ENCODE data around the gene STRN. TPM values are rescaled to one million over a fixed set of nuclear protein-coding genes. Genes with fewer than 3 reads are reported as not detected.
A peak's percentile ranks its signal among the peaks of the same experiment; 100 is the strongest.

Gene STRN
- polyA plus RNA-seq, 6 donors from 2014 or later: 4.3 to 14.7 (median 11.2) TPM

DNA sequence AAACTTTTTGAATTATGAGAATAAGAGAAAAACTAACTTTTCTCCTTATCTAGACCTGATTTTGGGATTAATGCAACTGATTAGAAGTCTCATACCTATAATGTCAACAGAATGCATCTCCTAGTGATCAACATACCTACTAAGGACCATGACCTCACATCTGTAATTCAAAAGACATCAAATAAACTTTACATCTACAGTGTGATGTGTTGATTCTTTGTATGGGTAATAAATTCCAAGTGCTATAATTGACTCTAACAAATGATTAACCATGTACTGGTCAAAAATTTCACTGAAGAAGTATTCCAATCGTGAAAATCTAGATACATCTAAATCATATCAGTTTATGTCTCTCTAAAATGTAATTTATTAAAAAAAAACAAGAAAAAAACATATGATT, 84.5 kb downstream of the STRN start:
- ATAC-seq (ENCODE audit: low read depth in 2 of 2) (no peak), DNase-seq (no peak)
- H3K4me3 Mint-ChIP-seq: no peak overlapping the region
- no peaks in the 10 kb centered on the region for H3K9me3 Mint-ChIP-seq
- H3K27ac Mint-ChIP-seq: no peak overlapping the region
- H3K27me3 Mint-ChIP-seq: no peaks in the 10 kb centered on the region
- H3K4me1 Mint-ChIP-seq: no peaks in the 10 kb centered on the region
- H3K36me3 Mint-ChIP-seq: peaks cover 0 to 19% of the 10 kb centered on the region in 2 donors

DNA sequence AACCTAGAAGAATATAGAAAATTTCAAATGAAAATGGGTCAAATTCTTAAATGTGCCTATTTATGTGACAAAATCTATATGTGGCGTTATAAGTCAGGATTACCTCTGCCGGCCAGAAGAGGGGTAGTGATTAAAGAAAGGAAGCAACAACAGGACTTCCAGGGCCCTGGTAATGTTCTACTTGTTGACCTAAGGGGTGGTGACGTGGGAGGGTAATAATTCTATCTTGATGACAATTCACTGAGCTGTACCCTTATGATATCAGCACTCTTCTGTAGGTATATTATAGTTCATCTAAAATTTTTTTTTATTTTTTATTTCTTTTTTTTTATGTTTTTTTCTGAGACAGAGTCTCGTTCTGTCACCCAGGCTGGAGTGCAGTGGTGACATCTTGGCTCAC, 87.9 kb downstream of the STRN start:
- Mint-ChIP-seq H3K36me3 (peaks cover 25 to 37% of the 10 kb centered on the region in 2 donors), H3K27me3 (no peaks in the 10 kb centered on the region), H3K9me3 (peaks cover 2 to 13% (median 5%) of the 10 kb centered on the region in 7 donors), H3K4me1 (no peaks in the 10 kb centered on the region), H3K27ac (peak overlapping the region in 1 of 6 donors; percentile 16), H3K4me3 (no peak overlapping the region)
- DNase-seq (no peak), ATAC-seq (ENCODE audit: low read depth in 2 of 2) (no peak)

DNA sequence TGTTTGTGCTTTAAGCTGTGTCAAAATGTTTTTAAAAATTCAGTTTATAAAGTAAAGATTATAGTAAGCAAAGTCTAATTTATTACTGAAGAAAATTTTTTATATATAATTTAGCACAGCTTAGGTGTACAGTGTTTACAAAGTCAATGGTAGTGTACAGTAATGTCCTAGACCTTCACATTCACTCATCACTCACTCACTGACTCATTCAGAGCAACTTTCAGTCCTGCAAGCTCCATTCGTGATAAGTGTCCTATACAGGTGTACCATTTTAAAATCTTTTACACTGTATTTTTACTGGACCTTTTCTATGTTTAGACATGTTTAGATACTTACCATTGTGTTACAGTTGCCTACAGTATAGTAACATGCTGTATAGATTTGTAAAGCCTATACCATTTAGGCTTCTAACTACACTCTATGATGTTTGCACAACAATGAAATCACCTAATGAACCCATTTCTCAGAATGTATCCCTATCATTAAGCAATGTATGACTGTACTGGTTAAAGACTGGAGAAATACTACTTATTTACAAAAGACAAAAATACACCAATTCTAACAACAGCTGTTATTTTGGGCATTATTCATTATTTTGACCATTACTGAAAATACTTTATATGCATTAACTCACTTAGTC, 95.1 kb downstream of the STRN start:
- H3K36me3 Mint-ChIP-seq: peaks cover 41 to 56% of the 10 kb centered on the region in 2 donors
- H3K9me3 Mint-ChIP-seq: peaks cover 2 to 13% (median 5%) of the 10 kb centered on the region in 7 donors
- no peaks in the 10 kb centered on the region for H3K4me1 Mint-ChIP-seq
- no peak for DNase-seq
- H3K27ac Mint-ChIP-seq: no peak overlapping the region
- no peaks in the 10 kb centered on the region for H3K27me3 Mint-ChIP-seq
- H3K4me3 Mint-ChIP-seq: no peak overlapping the region
- ATAC-seq (ENCODE audit: low read depth in 2 of 2): no peak

DNA sequence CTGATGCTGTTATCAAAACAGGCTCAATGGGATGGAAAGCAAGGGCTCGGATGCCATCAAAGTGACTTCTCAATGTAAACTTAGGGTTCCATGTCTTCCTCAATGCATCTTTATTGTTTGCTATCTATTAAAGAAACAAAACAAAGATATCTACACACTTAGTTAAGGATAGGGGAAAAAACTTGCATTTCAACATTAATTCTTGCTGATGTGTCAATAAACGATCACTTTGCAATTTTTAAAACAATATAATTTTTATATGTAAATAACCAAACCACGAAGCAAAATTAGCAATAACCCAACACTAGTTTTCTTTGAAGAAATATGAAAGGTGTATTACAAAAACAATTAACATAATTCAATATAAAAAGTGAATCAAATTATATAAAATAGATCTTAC, 96.7 kb downstream of the STRN start:
- no peaks in the 10 kb centered on the region for H3K27me3 Mint-ChIP-seq
- peaks cover 2 to 7% (median 4%) of the 10 kb centered on the region in 7 donors for H3K9me3 Mint-ChIP-seq
- H3K4me1 Mint-ChIP-seq: no peaks in the 10 kb centered on the region
- ATAC-seq (ENCODE audit: low read depth in 2 of 2) (no peak), DNase-seq (no peak)
- no peak overlapping the region for H3K4me3 Mint-ChIP-seq
- H3K27ac Mint-ChIP-seq: no peak overlapping the region
- peaks cover 36 to 57% of the 10 kb centered on the region in 2 donors for H3K36me3 Mint-ChIP-seq

DNA sequence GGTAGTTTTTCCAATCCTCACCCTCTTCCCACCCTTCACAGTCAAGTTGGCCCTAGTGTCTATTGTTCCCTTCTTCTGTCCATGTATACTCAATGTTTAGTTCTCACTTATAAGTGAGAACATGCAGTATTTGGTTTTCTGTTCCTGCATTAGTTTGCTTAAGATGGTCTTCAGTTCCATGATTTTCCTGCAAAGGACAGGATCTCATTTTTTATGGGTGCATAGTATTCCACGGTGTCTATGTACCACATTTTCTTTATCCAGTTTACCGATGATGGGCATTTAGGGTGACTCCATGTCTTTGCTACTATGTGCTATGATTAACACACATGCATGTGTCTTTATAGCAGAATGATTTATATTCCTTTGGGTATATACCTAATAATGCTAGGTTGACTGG, 104.4 kb downstream of the STRN start:
- Mint-ChIP-seq H3K36me3 (peaks cover 33 to 44% of the 10 kb centered on the region in 2 donors), H3K27me3 (no peaks in the 10 kb centered on the region), H3K27ac (peak overlapping the region in 1 of 6 donors; percentile 86), H3K9me3 (peaks cover 0 to 5% (median 2%) of the 10 kb centered on the region in 7 donors), H3K4me3 (no peak overlapping the region), H3K4me1 (no peaks in the 10 kb centered on the region)
- no peak for DNase-seq
- no peak for ATAC-seq (ENCODE audit: low read depth in 2 of 2)

DNA sequence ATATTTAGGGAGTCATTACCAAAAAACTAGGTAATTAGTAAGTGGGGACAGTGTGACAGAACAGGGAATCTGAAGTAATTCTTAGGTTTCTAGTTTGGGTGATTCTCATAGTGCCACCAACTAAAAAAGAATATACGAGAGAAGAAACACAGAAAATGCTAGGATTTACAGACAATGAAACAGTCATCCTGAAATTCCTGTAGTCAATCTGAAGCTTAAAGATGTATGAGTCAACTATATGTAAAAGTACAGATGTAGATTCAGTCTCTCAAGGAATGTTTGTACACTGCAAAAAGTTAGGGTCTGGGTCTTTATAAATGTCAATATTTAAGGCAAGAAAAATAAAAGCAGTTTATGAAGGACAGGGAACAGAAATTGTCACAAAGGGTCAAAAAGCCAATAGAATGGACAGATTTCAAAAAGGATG, 107.0 kb downstream of the STRN start:
- peaks cover 0 to 5% (median 2%) of the 10 kb centered on the region in 7 donors for H3K9me3 Mint-ChIP-seq
- peak overlapping the region in 4 of 6 donors; percentile 1 to 24 (median 8) for H3K27ac Mint-ChIP-seq
- H3K4me3 Mint-ChIP-seq: no peak overlapping the region
- H3K27me3 Mint-ChIP-seq: no peaks in the 10 kb centered on the region
- DNase-seq: no peak
- no peak for ATAC-seq (ENCODE audit: low read depth in 2 of 2)
- peaks cover 14 to 29% of the 10 kb centered on the region in 2 donors for H3K36me3 Mint-ChIP-seq
- H3K4me1 Mint-ChIP-seq: no peaks in the 10 kb centered on the region

DNA sequence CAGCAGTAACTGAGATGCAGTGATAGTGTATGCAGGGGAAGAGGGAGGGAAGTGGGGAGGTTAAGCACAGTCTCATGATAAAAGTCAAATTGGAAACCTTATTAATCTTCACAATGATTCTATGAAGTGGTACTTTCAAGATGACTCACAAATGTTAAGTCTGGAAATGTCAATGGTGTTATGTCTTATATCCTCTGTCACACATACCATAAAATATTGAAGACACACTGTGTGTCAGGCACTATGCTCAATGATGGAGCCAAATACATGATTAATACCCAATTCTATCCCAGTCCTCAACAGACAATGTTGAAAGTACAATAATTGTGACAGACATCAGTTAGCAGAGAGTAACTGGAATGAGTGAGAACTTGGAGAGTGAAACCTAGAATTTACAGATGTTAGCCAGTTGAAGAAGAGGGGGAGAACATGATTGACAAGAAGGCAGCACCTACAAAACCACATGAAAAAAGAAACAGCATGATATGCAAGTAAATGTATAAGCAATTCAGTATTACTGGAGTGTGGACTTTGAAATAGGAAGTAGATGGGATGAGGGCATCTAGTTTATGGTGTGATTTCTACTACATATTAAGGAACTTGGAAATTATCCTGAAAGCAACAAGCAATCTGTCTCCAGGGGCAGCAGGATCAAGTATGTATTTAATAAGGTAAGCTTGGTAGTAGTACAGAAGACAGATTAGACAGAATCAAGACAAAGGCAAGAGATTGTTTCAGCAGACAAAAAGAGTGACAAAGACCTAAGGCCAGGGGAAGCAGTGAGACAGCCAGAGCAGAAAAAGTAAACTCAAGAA, 107.6 kb downstream of the STRN start:
- H3K36me3 Mint-ChIP-seq: peaks cover 14 to 25% of the 10 kb centered on the region in 2 donors
- peak overlapping the region in 5 of 6 donors; percentile 1 to 12 (median 9) for H3K27ac Mint-ChIP-seq
- no peaks in the 10 kb centered on the region for H3K27me3 Mint-ChIP-seq
- H3K4me3 Mint-ChIP-seq: no peak overlapping the region
- no peaks in the 10 kb centered on the region for H3K4me1 Mint-ChIP-seq
- H3K9me3 Mint-ChIP-seq: peaks cover 0 to 5% (median under 1%) of the 10 kb centered on the region in 7 donors
- ATAC-seq (ENCODE audit: low read depth in 2 of 2): no peak
- no peak for DNase-seq

DNA sequence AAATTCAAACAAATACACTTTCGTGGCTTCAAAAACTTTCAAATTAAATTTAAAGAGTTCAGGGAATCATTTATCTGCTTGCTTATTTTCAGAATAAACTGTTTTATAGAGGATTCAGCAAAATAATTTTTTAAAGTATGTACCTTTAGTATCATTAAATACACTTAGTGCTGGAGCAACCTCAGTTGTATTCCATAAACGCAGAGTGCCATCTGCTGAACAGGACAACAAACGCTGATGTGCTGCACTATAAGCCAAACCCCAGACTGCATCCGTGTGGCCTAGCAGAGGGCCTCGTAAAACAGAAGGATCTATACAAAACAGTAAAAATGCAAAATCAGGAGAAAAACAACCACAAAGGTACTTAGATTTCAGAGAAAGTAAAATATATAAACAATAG, 108.6 kb downstream of the STRN start:
- Mint-ChIP-seq H3K36me3 (peaks cover 14 to 28% of the 10 kb centered on the region in 2 donors), H3K27me3 (no peaks in the 10 kb centered on the region), H3K4me3 (no peak overlapping the region), H3K27ac (no peak overlapping the region), H3K9me3 (peaks cover 0 to 2% (median 0%) of the 10 kb centered on the region in 7 donors), H3K4me1 (no peaks in the 10 kb centered on the region)
- DNase-seq (no peak), ATAC-seq (ENCODE audit: low read depth in 2 of 2) (no peak)

DNA sequence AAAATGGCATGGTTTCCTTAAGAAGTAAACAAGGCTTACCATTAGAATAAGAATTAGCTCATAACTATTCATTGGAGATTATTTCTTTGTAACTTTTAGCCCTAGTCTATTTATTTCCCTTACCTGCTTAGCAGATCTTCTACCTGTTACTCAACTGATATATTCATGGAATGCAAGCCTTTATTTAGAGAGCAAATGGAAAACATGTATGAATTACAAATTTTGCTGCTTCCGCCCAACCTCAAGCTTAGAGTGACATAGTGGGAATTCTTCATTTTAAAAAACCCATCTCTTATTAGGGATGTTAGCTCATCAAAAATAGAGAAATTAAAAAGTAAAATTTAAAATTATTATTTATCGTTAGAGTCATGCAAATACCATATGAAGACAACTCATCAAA, 110.9 kb downstream of the STRN start:
- H3K4me3 Mint-ChIP-seq: no peak overlapping the region
- no peaks in the 10 kb centered on the region for H3K27me3 Mint-ChIP-seq
- H3K4me1 Mint-ChIP-seq: no peaks in the 10 kb centered on the region
- ATAC-seq (ENCODE audit: low read depth in 2 of 2) (no peak), DNase-seq (no peak)
- peaks cover 19 to 32% of the 10 kb centered on the region in 2 donors for H3K36me3 Mint-ChIP-seq
- peak overlapping the region in 1 of 6 donors; percentile 8 for H3K27ac Mint-ChIP-seq
- H3K9me3 Mint-ChIP-seq: no peaks in the 10 kb centered on the region

DNA sequence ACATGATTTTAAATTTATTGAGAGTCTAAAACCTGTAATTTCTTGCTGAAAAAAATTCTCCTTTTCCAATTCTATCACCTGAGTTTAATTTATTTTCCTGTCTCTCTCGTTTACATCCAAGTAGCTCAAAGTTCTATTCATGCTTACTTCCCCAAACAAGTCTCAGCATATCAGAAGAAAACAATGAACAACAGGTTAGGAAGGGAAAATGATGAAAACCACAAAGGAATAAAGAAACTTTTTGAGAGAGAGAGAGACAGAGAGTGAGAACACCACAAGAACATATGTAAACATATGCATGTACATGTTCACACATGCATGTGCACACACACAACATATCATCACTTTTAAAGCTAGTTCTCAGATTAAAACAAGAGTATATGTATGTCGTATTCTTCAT, 112.1 kb downstream of the STRN start:
- no peaks in the 10 kb centered on the region for H3K4me1 Mint-ChIP-seq
- H3K4me3 Mint-ChIP-seq: no peak overlapping the region
- no peaks in the 10 kb centered on the region for H3K27me3 Mint-ChIP-seq
- peak overlapping the region in 2 of 6 donors; percentile 0 for H3K27ac Mint-ChIP-seq
- H3K9me3 Mint-ChIP-seq: no peaks in the 10 kb centered on the region
- DNase-seq: no peak
- no peak for ATAC-seq (ENCODE audit: low read depth in 2 of 2)
- H3K36me3 Mint-ChIP-seq: peaks cover 30 to 44% of the 10 kb centered on the region in 2 donors

DNA sequence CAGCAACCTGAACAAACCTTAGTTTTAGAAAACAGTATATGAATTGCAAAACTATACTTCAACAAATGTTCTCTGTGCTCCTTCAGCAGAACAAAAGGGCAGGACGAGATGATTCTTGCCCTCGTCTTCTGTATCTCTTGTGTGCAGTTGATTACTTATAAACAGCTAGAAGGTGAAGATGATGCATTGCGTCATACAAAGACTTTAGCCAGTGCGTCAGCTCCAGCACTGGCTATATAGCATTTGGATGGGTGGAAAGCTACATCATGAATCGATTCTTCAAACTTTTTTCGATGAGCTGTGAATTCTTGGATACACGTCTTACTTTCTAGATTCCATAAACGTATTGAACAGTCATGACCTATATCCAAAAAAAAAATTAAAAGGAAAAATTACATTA, 117.1 kb downstream of the STRN start:
- peaks cover 16 to 53% of the 10 kb centered on the region in 2 donors for H3K36me3 Mint-ChIP-seq
- H3K9me3 Mint-ChIP-seq: no peaks in the 10 kb centered on the region
- no peak overlapping the region for H3K4me3 Mint-ChIP-seq
- no peaks in the 10 kb centered on the region for H3K27me3 Mint-ChIP-seq
- H3K4me1 Mint-ChIP-seq: no peaks in the 10 kb centered on the region
- H3K27ac Mint-ChIP-seq: no peak overlapping the region
- ATAC-seq (ENCODE audit: low read depth in 2 of 2) (no peak), DNase-seq (no peak)

DNA sequence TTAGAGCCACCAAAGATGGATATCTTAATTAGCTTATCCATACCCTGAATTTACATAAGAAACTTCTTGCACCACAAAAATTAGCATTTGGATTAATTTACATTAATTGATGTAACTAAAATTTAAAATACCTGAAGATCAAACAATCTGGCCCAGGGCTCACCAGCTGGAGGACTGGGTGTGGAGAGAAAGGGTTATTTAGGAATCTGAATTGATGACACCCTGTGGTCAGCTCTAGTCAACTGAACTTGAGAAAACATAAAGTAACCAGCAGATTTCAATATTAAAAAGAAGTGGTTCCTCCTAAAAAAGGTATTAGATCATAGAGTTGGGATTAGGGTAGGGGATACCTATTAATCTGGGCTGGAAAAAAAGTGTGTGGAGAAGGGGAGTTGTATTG, 122.5 kb downstream of the STRN start:
- Mint-ChIP-seq H3K27ac (peak overlapping the region in 2 of 6 donors; percentile 72 to 75), H3K36me3 (peaks cover 0 to 16% of the 10 kb centered on the region in 2 donors), H3K27me3 (no peaks in the 10 kb centered on the region), H3K9me3 (no peaks in the 10 kb centered on the region), H3K4me3 (no peak overlapping the region), H3K4me1 (no peaks in the 10 kb centered on the region)
- no peak for DNase-seq
- ATAC-seq (ENCODE audit: low read depth in 2 of 2): no peak

DNA sequence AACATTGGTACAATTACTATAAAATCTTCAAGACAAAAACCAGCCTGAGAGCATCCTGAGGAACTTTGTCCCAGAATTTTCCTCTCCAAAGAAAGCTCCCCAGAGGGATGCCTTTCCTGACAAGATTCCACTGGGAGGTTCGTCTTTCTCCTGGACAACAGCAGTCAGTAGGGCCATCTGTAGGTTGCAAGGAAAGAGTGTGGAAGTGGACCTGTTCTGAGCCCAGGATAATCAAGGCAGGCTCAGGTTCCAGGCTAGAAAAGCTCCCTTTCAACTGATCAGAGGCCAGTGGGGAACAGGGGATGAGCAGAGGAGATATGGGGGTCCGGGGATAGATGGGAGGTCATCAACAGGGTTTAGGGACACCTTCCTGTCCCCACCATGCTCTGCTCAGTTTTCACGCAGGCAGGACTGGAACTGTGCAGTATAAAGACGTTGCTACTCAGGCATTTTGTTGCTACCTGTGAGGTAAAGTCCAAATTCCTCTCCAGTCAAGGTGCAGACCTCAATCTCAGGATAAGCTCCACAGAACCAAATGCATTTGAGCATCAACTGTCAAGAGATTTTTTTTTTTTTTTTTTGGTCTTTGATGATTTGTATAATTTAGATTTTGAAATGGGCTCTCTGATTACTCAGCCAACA, 126.2 kb downstream of the STRN start:
- peaks cover 0 to 4% (median 2%) of the 10 kb centered on the region in 7 donors for H3K9me3 Mint-ChIP-seq
- DNase-seq (no peak), ATAC-seq (ENCODE audit: low read depth in 2 of 2) (no peak)
- H3K4me3 Mint-ChIP-seq: no peak overlapping the region
- peaks cover 0 to 4% of the 10 kb centered on the region in 2 donors for H3K36me3 Mint-ChIP-seq
- H3K27ac Mint-ChIP-seq: peak overlapping the region in 1 of 6 donors; percentile 5
- H3K27me3 Mint-ChIP-seq: no peaks in the 10 kb centered on the region
- peaks cover 0 to 3% (median 0%) of the 10 kb centered on the region in 3 donors for H3K4me1 Mint-ChIP-seq

Data from naive B cell (primary cell).